ENCODE results near the gene WDR33. TPM values are rescaled to one million over a fixed set of nuclear protein-coding genes. Genes with fewer than 3 reads are reported as not detected.

WDR33 gene
- total RNA-seq, 2 experiments from 2014 or later: 59.8 to 61.5 TPM

DNA sequence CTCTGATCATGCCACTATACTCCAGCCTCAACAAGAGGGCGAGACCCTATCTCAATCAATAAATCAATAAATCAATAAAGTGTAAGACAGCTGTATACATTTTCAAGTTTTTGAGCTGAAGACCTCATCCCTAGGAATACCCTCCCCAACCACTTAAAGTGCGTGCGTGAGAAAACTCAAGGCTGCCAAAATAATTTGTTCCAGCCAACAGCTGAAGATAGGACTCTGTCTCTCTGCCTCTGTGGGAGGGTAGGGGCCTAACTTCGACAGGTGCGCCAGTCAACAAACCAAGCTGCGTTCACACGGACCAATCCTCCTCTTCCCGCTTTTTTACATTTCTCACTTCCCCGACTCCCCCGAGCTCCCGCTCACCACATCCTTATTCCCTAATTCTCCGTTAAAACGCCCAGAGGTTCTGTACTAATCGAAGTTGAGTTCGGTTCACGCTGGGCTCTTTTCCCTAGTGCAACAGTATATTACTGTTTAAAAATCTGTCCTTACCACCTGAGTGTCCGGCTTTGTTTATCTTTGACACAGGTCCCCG lies 46.4 kb upstream of the WDR33 start:
- POLR2A ChIA-PET: interaction anchor here (1.2 to 2.7 kb wide), 6 partner anchors 13 to 234 kb away, joined by 4 to 20 read pairs (median 4); partner anchors contain the start of genes SAP130, SFT2D3, UGGT1 and WDR33

DNA sequence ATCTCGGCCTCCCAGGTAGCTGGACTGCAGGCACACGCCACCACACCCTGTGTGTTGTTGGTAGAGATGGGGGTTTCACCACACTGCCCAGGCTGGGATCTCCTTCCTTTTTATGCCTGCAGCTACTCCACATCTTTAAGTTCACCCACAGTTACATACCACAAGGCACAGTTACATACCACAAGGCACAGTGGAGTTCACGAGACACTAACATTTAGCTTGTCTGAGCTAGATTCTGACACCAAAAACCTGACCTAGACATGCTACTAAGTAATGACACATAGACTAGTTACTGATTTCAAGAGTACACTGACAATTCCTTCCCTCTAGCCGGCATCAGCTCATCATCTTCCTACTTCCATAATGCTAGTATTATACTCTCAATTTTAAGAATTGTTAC lies 42.7 kb upstream of the WDR33 start:
- intact Hi-C loops (cut with DNase I, micrococcal nuclease): loop anchor here (2.0 to 10.0 kb wide), 2 partner anchors 39 to 171 kb away; partner anchors contain the start of gene SAP130 (in 1 of the 2)
- TF ChIP-seq, protein P1, sequence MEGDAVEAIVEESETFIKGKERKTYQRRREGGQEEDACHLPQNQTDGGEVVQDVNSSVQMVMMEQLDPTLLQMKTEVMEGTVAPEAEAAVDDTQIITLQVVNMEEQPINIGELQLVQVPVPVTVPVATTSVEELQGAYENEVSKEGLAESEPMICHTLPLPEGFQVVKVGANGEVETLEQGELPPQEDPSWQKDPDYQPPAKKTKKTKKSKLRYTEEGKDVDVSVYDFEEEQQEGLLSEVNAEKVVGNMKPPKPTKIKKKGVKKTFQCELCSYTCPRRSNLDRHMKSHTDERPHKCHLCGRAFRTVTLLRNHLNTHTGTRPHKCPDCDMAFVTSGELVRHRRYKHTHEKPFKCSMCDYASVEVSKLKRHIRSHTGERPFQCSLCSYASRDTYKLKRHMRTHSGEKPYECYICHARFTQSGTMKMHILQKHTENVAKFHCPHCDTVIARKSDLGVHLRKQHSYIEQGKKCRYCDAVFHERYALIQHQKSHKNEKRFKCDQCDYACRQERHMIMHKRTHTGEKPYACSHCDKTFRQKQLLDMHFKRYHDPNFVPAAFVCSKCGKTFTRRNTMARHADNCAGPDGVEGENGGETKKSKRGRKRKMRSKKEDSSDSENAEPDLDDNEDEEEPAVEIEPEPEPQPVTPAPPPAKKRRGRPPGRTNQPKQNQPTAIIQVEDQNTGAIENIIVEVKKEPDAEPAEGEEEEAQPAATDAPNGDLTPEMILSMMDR (IDR thresholded peaks at IDR 0.05): no peak
- ATAC-seq (ENCODE audit: poor library complexity) (no peak), DNase-seq (no peak)
- Histone ChIP-seq H3K36me3 (ENCODE audit: insufficient read depth, low read length) (peaks cover 43% of the 10 kb centered on the region), H3K4me3 (ENCODE audit: low read length) (no peak overlapping the region), H3K4me1 (ENCODE audit: insufficient read depth, low read length) (peaks cover 29% of the 10 kb centered on the region), H3K27ac (ENCODE audit: low read depth in 1 of 2, low read length in 2 of 2) (no peak overlapping the region), H3K27me3 (ENCODE audit: control insufficient read depth in 1 of 2, insufficient read depth in 2 of 2, low read length in 2 of 2) (no peaks in the 10 kb centered on the region), H3K9me3 (ENCODE audit: control insufficient read depth in 1 of 2, insufficient read depth in 1 of 2, low read length in 2 of 2) (no peaks in the 10 kb centered on the region)
- peaks cover 50% of the 10 kb centered on the region for H3K36me3 Mint-ChIP-seq (ENCODE audit: low read depth)
- H3K27ac Mint-ChIP-seq: peak overlapping the region; percentile 2
- CTCF ChIA-PET: no interaction called here
- peaks cover 43% of the 10 kb centered on the region for H3K4me1 Mint-ChIP-seq (ENCODE audit: low read depth)
- no peaks in the 10 kb centered on the region for H3K9me3 Mint-ChIP-seq
- H3K4me3 Mint-ChIP-seq: no peak overlapping the region
- no peaks in the 10 kb centered on the region for H3K27me3 Mint-ChIP-seq
- POLR2A ChIA-PET: no interaction called here

More for the DNA sequence above, 46.4 kb upstream of the WDR33 start:
- peaks cover 49% of the 10 kb centered on the region for H3K4me1 Mint-ChIP-seq (ENCODE audit: low read depth)
- TF ChIP-seq, protein P1 (IDR thresholded peaks at IDR 0.05): no peak
- peak overlapping the region; percentile 92 for H3K4me3 ChIP-seq (ENCODE audit: low read length)
- H3K36me3 ChIP-seq (ENCODE audit: insufficient read depth, low read length): peaks cover 12% of the 10 kb centered on the region
- H3K27ac Mint-ChIP-seq: peak overlapping the region; percentile 67
- H3K36me3 Mint-ChIP-seq (ENCODE audit: low read depth): peaks cover 24% of the 10 kb centered on the region
- H3K27me3 ChIP-seq (ENCODE audit: control insufficient read depth in 1 of 2, insufficient read depth in 2 of 2, low read length in 2 of 2): no peaks in the 10 kb centered on the region
- no peaks in the 10 kb centered on the region for H3K9me3 Mint-ChIP-seq
- no peaks in the 10 kb centered on the region for H3K9me3 ChIP-seq (ENCODE audit: control insufficient read depth in 1 of 2, insufficient read depth in 1 of 2, low read length in 2 of 2)
- H3K4me3 Mint-ChIP-seq: peak overlapping the region; percentile 88
- intact Hi-C loops (cut with DNase I, micrococcal nuclease): loop anchor here (5.0 to 10.0 kb wide), 2 partner anchors 155 to 167 kb away; partner anchors contain the start of genes SAP130 (in 1 of the 2) and SFT2D3 (in 1 of the 2)
- CTCF ChIA-PET: interaction anchor here (0.5 kb wide), 1 partner anchor 25 kb away, joined by 3 read pairs; no protein-coding TSS in a partner anchor
- H3K4me1 ChIP-seq (ENCODE audit: insufficient read depth, low read length): peaks cover 42% of the 10 kb centered on the region
- DNase-seq: peak in 5 of 14 experiments; percentile 8 to 43 (median 14)
- H3K27me3 Mint-ChIP-seq: no peaks in the 10 kb centered on the region
- peak overlapping the region; percentile 65 to 70 for H3K27ac ChIP-seq (ENCODE audit: low read depth in 1 of 2, low read length in 2 of 2)
- ATAC-seq (ENCODE audit: poor library complexity): peak; percentile 5

DNA sequence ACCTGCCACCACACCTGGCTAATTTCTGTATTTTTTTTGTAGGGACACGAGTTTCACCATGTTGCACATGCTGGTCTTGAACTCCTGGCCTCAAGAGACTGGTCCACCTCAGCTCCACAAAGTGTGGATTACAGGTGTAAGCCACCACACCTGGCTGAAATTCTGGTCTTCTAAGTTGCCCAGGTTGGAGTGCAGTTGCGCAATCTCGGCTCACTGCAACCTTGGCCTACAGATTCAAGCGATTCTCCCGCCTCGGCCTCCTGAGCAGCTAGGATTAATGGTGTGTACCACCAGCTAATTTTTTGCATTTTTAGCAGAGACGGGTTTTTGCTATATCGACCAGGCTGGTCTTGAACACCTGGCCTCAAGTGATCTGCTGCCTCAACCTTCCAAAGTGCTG lies 41.4 kb upstream of the WDR33 start:
- Histone ChIP-seq H3K27ac (ENCODE audit: low read depth in 1 of 2, low read length in 2 of 2) (no peak overlapping the region), H3K9me3 (ENCODE audit: control insufficient read depth in 1 of 2, insufficient read depth in 1 of 2, low read length in 2 of 2) (no peaks in the 10 kb centered on the region), H3K4me1 (ENCODE audit: insufficient read depth, low read length) (peaks cover 22% of the 10 kb centered on the region), H3K36me3 (ENCODE audit: insufficient read depth, low read length) (peaks cover 50% of the 10 kb centered on the region), H3K27me3 (ENCODE audit: control insufficient read depth in 1 of 2, insufficient read depth in 2 of 2, low read length in 2 of 2) (no peaks in the 10 kb centered on the region), H3K4me3 (ENCODE audit: low read length) (no peak overlapping the region)
- intact Hi-C loops (cut with DNase I, micrococcal nuclease): loop anchor here in 1 of 2 experiments (10.0 kb wide), 1 partner anchor 172 kb away; the partner anchor contains the start of gene SAP130
- H3K36me3 Mint-ChIP-seq (ENCODE audit: low read depth): peaks cover 62% of the 10 kb centered on the region
- POLR2A ChIA-PET: no interaction called here
- H3K27me3 Mint-ChIP-seq: no peaks in the 10 kb centered on the region
- H3K9me3 Mint-ChIP-seq: no peaks in the 10 kb centered on the region
- H3K4me3 Mint-ChIP-seq: no peak overlapping the region
- no peak overlapping the region for H3K27ac Mint-ChIP-seq
- CTCF ChIA-PET: no interaction called here
- DNase-seq (no peak), ATAC-seq (ENCODE audit: poor library complexity) (no peak)
- TF ChIP-seq, protein P1 (IDR thresholded peaks at IDR 0.05): no peak
- peaks cover 35% of the 10 kb centered on the region for H3K4me1 Mint-ChIP-seq (ENCODE audit: low read depth)
